ENCODE results near the gene NTRK2.

DNA sequence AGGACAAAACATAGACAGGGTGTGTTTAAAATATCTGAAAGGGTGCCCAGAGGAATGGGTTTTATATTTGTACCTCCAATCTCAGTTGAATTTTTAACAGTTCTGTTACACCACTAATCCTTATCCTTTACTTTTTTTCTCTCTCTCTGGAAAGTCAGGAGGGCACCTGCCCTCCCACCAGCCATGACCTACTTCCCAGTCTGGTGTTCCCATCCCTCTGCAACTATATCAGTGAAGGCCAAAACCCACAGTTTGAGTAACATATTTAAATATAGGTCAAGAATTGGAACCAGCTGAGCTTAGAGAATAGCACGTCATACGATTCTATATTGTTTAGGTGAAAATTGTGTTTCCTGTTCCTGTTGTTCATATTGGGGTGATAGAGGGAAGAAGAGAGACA lies 229.8 kb downstream of the NTRK2 start:
- TF ChIP-seq CTCF (IDR thresholded peaks at IDR 0.05 in 4 of 5, conservative IDR thresholded peaks at IDR 0.05 in 1 of 5) (no peak), POLR2A (IDR thresholded peaks at IDR 0.05) (no peak)
